Measurements from ENCODE around the gene NOTCH4. TPM values are rescaled to one million over a fixed set of nuclear protein-coding genes. Genes with fewer than 3 reads are reported as not detected.
A peak's percentile ranks its signal among the peaks of the same experiment; 100 is the strongest.

NOTCH4 gene
- total and polyA plus RNA-seq, 4 experiments from 2014 or later = 0.35 to 1.2 (median 0.70) TPM; not detected in 1

DNA sequence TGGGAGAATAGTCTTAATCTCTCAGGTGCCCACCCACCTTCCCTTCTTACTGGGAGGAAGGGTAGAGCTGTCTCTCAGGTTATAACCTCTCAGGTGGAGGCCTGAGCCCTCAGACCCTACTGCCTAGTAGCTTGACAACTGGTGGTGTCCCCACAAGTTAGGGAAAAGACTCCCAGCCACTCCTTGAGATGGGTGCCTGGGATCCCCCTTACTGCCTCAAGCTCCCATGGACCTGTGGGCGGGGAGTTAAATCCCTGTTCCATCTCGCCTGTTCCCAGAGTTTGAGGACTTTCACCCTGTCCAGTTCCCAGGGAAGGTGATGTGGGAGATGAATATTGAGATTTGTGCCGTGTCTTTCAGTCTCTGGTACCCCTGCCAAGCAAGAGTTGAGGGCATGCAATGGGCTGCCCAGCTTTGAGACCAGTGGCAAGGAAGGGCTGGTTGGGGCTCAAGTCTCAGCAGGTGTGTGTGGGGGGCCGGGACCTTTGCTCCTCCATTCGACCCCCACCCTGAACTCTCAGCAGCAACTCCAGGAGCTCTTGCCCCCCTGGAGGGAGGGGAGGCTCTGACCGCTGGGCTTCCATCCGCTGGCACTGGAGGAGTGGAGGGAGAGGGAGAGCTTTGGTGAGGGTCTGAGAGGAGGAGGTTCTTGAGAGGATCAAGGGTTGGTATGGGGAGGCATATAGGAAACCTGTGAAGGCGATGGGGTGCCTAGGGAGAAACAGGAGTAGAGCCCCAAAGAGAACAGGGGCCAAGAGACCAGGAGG is 32.8 kb downstream of the NOTCH4 start:
- Mint-ChIP-seq H3K36me3 (peaks cover 46 to 57% of the 10 kb centered on the region in 2 donors), H3K27me3 (no peaks in the 10 kb centered on the region), H3K9me3 (peaks cover 0 to 2% (median 0%) of the 10 kb centered on the region in 8 donors), H3K27ac (peak overlapping the region; percentile 92 to 100 (median 99)), H3K4me3 (peak overlapping the region; percentile 98 to 100 (median 99)), H3K4me1 (peaks cover 42 to 85% (median 50%) of the 10 kb centered on the region in 4 donors)
- peak overlapping the region; percentile 81 to 99 for H3K4me3 ChIP-seq (ENCODE audit: low read length in 2 of 2)
- H3K9me3 ChIP-seq (ENCODE audit: control insufficient read depth in 1 of 2, low read length in 2 of 2) = no peaks in the 10 kb centered on the region
- peaks cover 19% of the 10 kb centered on the region for H3K36me3 ChIP-seq (ENCODE audit: insufficient read depth, low read length)
- no peak for DNase-seq
- peak overlapping the region; percentile 98 for H3K27ac ChIP-seq (ENCODE audit: low read depth, low read length)
- peaks cover 59% of the 10 kb centered on the region for H3K4me1 ChIP-seq (ENCODE audit: insufficient read depth, low read length)
- ChIA-PET CTCF (ENCODE audit: partially characterized antibody) (interaction anchor here (0.9 to 3.3 kb wide), 3 partner anchors 11 to 73 kb away, joined by 3 to 18 read pairs (median 13); no protein-coding TSS in a partner anchor), POLR2A (ENCODE audit: partially characterized antibody) (interaction anchor here (0.7 to 12.7 kb wide), 11 partner anchors 11 to 1086 kb away, joined by 3 to 408 read pairs (median 7); partner anchors contain the start of genes AGPAT1, ATF6B, B3GALT4 and BAG6)
- no peaks in the 10 kb centered on the region for H3K27me3 ChIP-seq (ENCODE audit: insufficient read depth, low read length)
- intact Hi-C loops (cut with micrococcal nuclease) = loop anchor here (1.0 to 10.0 kb wide), 5 partner anchors 13 to 1224 kb away; partner anchors contain the start of genes ATF6B, CUTA, HSD17B8 and PHF1

DNA sequence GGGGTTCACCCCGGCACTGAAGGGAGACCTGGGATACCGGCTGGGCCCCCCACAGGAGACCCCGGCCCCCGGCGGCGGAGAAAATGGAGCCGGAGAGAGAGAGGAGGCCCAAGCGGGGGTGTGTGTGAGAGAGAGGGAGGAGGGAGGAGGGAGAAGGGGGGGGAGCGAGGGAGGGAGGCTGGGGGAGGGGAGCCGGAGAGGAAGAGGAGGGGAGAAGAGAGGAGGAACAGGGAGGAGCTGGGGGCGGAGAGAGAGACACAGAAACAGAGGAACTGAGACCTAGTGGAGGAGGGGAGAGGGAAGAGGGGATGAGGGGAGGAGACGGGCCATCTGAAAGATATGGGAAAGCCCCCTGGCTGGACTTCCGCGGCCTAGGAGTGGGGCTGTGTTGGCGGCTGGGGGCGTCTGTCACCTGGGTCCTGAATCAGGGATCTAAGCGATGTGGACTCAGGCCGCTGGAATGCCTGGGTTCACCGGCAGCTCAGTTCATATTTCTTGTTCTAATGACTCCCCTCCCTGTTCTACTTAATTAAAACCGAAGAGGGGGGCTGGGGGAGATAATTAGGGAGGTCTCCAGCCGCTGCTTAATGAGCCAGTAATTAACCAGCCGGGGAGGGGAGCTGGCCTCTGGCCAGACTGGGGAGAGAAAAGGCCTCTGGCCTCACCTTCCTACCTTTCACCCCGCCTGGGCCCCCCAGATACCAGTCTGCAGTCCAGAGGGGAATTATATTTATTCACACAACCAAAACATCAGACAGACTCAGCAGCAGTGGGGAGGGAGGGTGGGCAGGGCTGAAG is 33.6 kb downstream of the NOTCH4 start, which contains the start of gene PBX2:
TSS of gene PBX2 (minus strand) at position 149 of the 798 bp plus-strand sequence. CDS start 287 bp downstream, outside the sequence.
- Mint-ChIP-seq H3K27me3 (no peaks in the 10 kb centered on the region), H3K27ac (peak within 1 kb of the TSS; percentile 93 to 100 (median 99)), H3K36me3 (peaks cover 53 to 63% of the 10 kb centered on the region in 2 donors), H3K4me1 (peaks cover 48 to 85% (median 54%) of the 10 kb centered on the region in 4 donors), H3K4me3 (peak within 1 kb of the TSS; percentile 98 to 100 (median 99)), H3K9me3 (peaks cover 0 to 2% (median 0%) of the 10 kb centered on the region in 8 donors)
- ChIA-PET POLR2A (ENCODE audit: partially characterized antibody) (interaction anchor here (0.9 to 12.7 kb wide), 12 partner anchors 11 to 1087 kb away, joined by 3 to 408 read pairs (median 5); partner anchors contain the start of genes AGPAT1, ATF6B, B3GALT4 and BAG6), CTCF (ENCODE audit: partially characterized antibody) (interaction anchor here (0.9 to 3.3 kb wide), 4 partner anchors 10 to 72 kb away, joined by 3 to 18 read pairs (median 8); no protein-coding TSS in a partner anchor)
- Histone ChIP-seq H3K4me1 (ENCODE audit: insufficient read depth, low read length) (peaks cover 64% of the 10 kb centered on the region), H3K4me3 (ENCODE audit: low read length in 2 of 2) (peak within 1 kb of the TSS; percentile 81 to 99), H3K27ac (ENCODE audit: low read depth, low read length) (peak within 1 kb of the TSS; percentile 98), H3K9me3 (ENCODE audit: control insufficient read depth in 1 of 2, low read length in 2 of 2) (no peaks in the 10 kb centered on the region), H3K36me3 (ENCODE audit: insufficient read depth, low read length) (peaks cover 22% of the 10 kb centered on the region), H3K27me3 (ENCODE audit: insufficient read depth, low read length) (no peaks in the 10 kb centered on the region)
- intact Hi-C loops (cut with micrococcal nuclease) = loop anchor here (1.0 to 10.0 kb wide), 5 partner anchors 12 to 1225 kb away; partner anchors contain the start of genes ATF6B, CUTA, HSD17B8 and PHF1
- DNase-seq = peak; percentile 73 to 85 (median 76)

DNA sequence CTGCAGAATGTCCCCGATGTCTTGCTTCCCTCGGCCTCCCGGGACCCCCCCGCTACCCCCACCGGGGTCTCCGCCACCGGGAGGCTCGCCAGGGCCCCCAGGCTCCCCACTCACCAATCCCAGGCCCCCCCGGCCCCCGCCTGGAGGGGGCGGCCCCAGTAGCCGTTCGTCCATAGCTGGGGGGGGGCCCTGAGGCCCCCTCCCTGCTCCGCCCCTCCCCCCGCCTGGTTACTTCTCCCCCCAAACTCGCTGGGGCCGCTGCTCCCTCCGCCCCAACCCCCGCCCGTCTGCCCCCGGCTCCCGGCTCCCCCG is 34.2 kb downstream of the NOTCH4 start:
- H3K9me3 Mint-ChIP-seq = peaks cover 0 to 2% (median 0%) of the 10 kb centered on the region in 8 donors
- peaks cover 53 to 62% of the 10 kb centered on the region in 2 donors for H3K36me3 Mint-ChIP-seq
- H3K4me3 Mint-ChIP-seq = peak overlapping the region; percentile 86 to 96 (median 92)
- H3K36me3 ChIP-seq (ENCODE audit: insufficient read depth, low read length) = peaks cover 22% of the 10 kb centered on the region
- H3K9me3 ChIP-seq (ENCODE audit: control insufficient read depth in 1 of 2, low read length in 2 of 2) = no peaks in the 10 kb centered on the region
- H3K4me1 ChIP-seq (ENCODE audit: insufficient read depth, low read length) = peaks cover 59% of the 10 kb centered on the region
- CTCF ChIA-PET (ENCODE audit: partially characterized antibody) = interaction anchor here (1.2 to 3.0 kb wide), 2 partner anchors 10 to 35 kb away, joined by 3 to 18 read pairs; no protein-coding TSS in a partner anchor
- peak overlapping the region; percentile 98 for H3K27ac ChIP-seq (ENCODE audit: low read depth, low read length)
- H3K27me3 ChIP-seq (ENCODE audit: insufficient read depth, low read length) = no peaks in the 10 kb centered on the region
- H3K27me3 Mint-ChIP-seq = no peaks in the 10 kb centered on the region
- DNase-seq = no peak
- intact Hi-C loops (cut with micrococcal nuclease) = loop anchor here (1.0 to 10.0 kb wide), 5 partner anchors 11 to 1225 kb away; partner anchors contain the start of genes ATF6B, CUTA, HSD17B8 and PHF1
- H3K4me3 ChIP-seq (ENCODE audit: low read length in 2 of 2) = peak overlapping the region; percentile 44 to 81
- peaks cover 42 to 80% (median 49%) of the 10 kb centered on the region in 4 donors for H3K4me1 Mint-ChIP-seq
- H3K27ac Mint-ChIP-seq = peak overlapping the region in 6 of 7 donors; percentile 86 to 97 (median 94)
- POLR2A ChIA-PET (ENCODE audit: partially characterized antibody) = interaction anchor here (0.9 to 12.7 kb wide), 7 partner anchors 10 to 782 kb away, joined by 3 to 408 read pairs (median 10); partner anchors contain the start of genes AGPAT1, ATF6B, EHMT2 and FKBPL

DNA sequence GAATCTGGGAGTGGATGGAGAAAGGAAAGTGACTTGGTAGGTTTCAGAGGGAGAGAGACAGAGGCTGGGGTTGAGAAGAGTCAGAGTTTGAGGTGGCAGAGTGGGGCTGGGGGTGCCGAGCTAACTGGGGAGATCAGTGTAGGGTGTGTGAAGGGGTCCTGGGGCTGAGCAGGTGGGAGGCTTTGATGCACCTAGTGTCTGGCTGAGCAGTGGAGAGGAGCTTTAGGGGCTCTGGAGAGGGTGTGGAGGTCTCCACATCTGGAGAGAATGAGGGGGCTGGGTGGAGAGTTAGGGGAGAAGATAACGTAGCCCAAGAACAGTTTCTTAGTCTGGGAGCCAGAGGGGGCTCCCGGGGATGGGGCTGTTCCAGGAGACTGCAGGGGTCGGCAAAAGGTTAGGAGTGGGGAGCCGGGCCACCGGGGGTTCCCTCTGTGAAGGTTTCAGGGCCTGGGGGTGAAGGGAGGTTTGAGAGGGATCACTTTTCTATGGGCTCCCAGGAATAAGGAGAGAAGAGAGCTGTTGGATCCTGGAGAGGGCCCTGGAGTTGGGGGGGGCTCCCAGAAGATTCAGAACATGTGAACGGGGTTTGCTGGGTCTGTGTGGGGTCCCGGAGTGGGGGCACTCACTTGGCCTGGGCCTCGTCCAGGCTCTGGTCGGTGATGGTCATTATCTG is 34.7 kb downstream of the NOTCH4 start:
- Mint-ChIP-seq H3K36me3 (peaks cover 53 to 63% of the 10 kb centered on the region in 2 donors), H3K4me3 (peak overlapping the region; percentile 86 to 96 (median 92)), H3K4me1 (peaks cover 39 to 75% (median 44%) of the 10 kb centered on the region in 4 donors), H3K27me3 (no peaks in the 10 kb centered on the region), H3K27ac (peak overlapping the region; percentile 86 to 97 (median 95)), H3K9me3 (peaks cover 0 to 2% (median 0%) of the 10 kb centered on the region in 8 donors)
- Histone ChIP-seq H3K27ac (ENCODE audit: low read depth, low read length) (peak overlapping the region; percentile 98), H3K36me3 (ENCODE audit: insufficient read depth, low read length) (peaks cover 24% of the 10 kb centered on the region), H3K4me1 (ENCODE audit: insufficient read depth, low read length) (peaks cover 57% of the 10 kb centered on the region), H3K9me3 (ENCODE audit: control insufficient read depth in 1 of 2, low read length in 2 of 2) (no peaks in the 10 kb centered on the region), H3K27me3 (ENCODE audit: insufficient read depth, low read length) (no peaks in the 10 kb centered on the region), H3K4me3 (ENCODE audit: low read length in 2 of 2) (peak overlapping the region; percentile 44 to 81)
- intact Hi-C loops (cut with micrococcal nuclease) = no loop called here
- CTCF ChIA-PET (ENCODE audit: partially characterized antibody) = interaction anchor here (1.2 to 3.0 kb wide), 2 partner anchors 9 to 34 kb away, joined by 3 to 18 read pairs; no protein-coding TSS in a partner anchor
- POLR2A ChIA-PET (ENCODE audit: partially characterized antibody) = interaction anchor here (0.8 to 12.7 kb wide), 4 partner anchors 9 to 783 kb away, joined by 3 to 408 read pairs (median 96); partner anchors contain the start of genes AGPAT1, ATF6B, FKBPL and RNF5
- no peak for DNase-seq

DNA sequence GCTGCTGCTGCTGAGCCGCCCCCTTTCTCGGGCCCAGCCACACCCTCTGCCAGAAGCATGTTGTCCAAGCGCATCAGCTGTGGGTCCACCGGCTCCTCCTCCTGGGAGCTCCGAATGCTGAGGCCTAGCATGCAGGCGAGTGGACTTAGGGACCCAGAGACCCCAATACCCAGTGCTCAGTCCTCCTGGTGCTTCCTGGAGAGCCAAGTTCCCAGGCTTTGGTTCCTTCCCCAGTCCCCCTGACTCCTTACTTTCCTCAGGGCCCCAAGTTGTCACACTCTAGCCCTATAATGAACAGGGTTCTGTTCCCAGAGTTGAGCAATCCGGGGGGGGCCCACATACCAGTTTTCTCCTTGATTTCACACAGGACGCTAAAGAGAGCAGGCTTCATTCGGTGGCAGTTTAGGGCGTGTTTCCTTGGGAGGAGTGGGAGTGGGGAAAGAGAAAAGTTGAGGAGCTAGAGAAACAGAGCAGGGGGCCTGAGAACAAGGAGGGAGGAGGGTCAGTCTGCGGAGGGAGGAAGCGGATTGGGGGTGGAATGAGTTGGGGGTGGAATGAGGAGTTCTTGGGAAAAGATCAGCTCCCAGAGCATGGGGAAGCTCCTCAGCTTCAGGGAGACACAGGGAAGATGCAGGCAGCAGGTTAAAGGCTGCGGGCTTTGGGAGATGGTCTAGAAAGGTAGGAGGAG is 35.3 kb downstream of the NOTCH4 start:
- H3K4me3 Mint-ChIP-seq = peak overlapping the region; percentile 86 to 96 (median 92)
- peaks cover 0 to 2% (median 0%) of the 10 kb centered on the region in 8 donors for H3K9me3 Mint-ChIP-seq
- peaks cover 53 to 66% of the 10 kb centered on the region in 2 donors for H3K36me3 Mint-ChIP-seq
- CTCF ChIA-PET (ENCODE audit: partially characterized antibody) = interaction anchor here (1.2 to 3.0 kb wide), 2 partner anchors 9 to 34 kb away, joined by 3 to 18 read pairs; no protein-coding TSS in a partner anchor
- H3K27ac Mint-ChIP-seq = peak overlapping the region; percentile 86 to 97 (median 95)
- intact Hi-C loops (cut with micrococcal nuclease) = no loop called here
- H3K27me3 ChIP-seq (ENCODE audit: insufficient read depth, low read length) = no peaks in the 10 kb centered on the region
- peaks cover 57% of the 10 kb centered on the region for H3K4me1 ChIP-seq (ENCODE audit: insufficient read depth, low read length)
- DNase-seq = no peak
- no peaks in the 10 kb centered on the region for H3K9me3 ChIP-seq (ENCODE audit: control insufficient read depth in 1 of 2, low read length in 2 of 2)
- H3K4me3 ChIP-seq (ENCODE audit: low read length in 2 of 2) = peak overlapping the region; percentile 44 to 81
- peaks cover 32 to 68% (median 38%) of the 10 kb centered on the region in 4 donors for H3K4me1 Mint-ChIP-seq
- no peaks in the 10 kb centered on the region for H3K27me3 Mint-ChIP-seq
- H3K27ac ChIP-seq (ENCODE audit: low read depth, low read length) = peak overlapping the region; percentile 98
- POLR2A ChIA-PET (ENCODE audit: partially characterized antibody) = interaction anchor here (0.8 to 12.7 kb wide), 3 partner anchors 9 to 783 kb away, joined by 4 to 408 read pairs (median 188); partner anchors contain the start of genes AGPAT1, ATF6B, FKBPL and RNF5
- H3K36me3 ChIP-seq (ENCODE audit: insufficient read depth, low read length) = peaks cover 31% of the 10 kb centered on the region

All from CD4-positive, alpha-beta memory T cell (primary cell).